ENCODE results near the gene DCBLD1. TPM values are rescaled to one million over a fixed set of nuclear protein-coding genes. Genes with fewer than 3 reads are reported as not detected.

DCBLD1 gene
- total RNA-seq, 4 donors from 2014 or later = 13.5 to 25.9 (median 21.2) TPM

DNA sequence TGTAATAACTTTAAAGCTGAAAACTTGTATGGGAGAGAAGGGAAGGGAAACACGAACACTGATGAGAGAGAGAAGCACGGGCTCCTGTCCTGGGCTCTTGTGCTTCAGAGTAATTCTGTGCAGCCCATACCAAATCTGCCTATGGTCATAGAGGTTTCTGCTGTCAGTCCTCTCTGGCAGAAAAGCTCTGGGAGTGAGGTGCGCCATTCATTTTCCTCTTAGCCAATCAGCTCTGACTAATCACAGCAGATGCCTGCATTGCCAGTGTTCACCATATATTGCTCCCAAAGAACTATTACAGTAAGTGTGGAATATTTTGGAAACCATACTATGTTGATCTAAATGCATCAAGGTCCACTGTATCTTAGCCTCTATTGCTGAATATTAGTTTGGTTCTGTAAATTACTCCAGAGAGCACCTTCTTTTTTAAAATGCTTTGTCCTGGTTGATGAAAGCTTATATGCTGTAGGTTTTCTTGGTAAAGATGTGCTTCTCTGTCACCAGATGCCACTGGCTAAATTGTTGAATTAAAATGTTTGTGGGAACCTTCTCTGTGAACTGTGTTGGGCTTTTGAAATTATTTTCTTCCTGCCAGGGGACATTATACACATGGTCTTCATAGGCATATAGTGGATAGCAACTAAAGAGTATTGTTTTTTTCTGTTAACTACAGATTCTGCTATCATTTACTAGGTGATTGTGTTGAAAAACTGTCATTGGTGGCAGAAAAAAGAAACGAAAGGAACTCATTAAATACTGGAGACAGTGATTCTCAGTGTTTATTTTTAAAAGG lies 38.3 kb downstream of the DCBLD1 start:
- no peak for TF ChIP-seq POLR2A (IDR thresholded peaks at IDR 0.05)
- TF ChIP-seq, protein P1, sequence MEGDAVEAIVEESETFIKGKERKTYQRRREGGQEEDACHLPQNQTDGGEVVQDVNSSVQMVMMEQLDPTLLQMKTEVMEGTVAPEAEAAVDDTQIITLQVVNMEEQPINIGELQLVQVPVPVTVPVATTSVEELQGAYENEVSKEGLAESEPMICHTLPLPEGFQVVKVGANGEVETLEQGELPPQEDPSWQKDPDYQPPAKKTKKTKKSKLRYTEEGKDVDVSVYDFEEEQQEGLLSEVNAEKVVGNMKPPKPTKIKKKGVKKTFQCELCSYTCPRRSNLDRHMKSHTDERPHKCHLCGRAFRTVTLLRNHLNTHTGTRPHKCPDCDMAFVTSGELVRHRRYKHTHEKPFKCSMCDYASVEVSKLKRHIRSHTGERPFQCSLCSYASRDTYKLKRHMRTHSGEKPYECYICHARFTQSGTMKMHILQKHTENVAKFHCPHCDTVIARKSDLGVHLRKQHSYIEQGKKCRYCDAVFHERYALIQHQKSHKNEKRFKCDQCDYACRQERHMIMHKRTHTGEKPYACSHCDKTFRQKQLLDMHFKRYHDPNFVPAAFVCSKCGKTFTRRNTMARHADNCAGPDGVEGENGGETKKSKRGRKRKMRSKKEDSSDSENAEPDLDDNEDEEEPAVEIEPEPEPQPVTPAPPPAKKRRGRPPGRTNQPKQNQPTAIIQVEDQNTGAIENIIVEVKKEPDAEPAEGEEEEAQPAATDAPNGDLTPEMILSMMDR (IDR thresholded peaks at IDR 0.05) = no peak
- Histone ChIP-seq H3K27ac (no peak overlapping the region), H3K4me1 (no peaks in the 10 kb centered on the region), H3K4me3 (replicated peaks in 1 of 3) (no peak overlapping the region), H3K9me3 (no peaks in the 10 kb centered on the region), H3K27me3 (no peaks in the 10 kb centered on the region), H3K36me3 (no peaks in the 10 kb centered on the region)
- intact Hi-C loops (cut with DNase I) = no loop called here
- 90 to 94% methylated on average over 4 of the region's 4 CpGs for WGBS, 2 donors
- no peak for DNase-seq

DNA sequence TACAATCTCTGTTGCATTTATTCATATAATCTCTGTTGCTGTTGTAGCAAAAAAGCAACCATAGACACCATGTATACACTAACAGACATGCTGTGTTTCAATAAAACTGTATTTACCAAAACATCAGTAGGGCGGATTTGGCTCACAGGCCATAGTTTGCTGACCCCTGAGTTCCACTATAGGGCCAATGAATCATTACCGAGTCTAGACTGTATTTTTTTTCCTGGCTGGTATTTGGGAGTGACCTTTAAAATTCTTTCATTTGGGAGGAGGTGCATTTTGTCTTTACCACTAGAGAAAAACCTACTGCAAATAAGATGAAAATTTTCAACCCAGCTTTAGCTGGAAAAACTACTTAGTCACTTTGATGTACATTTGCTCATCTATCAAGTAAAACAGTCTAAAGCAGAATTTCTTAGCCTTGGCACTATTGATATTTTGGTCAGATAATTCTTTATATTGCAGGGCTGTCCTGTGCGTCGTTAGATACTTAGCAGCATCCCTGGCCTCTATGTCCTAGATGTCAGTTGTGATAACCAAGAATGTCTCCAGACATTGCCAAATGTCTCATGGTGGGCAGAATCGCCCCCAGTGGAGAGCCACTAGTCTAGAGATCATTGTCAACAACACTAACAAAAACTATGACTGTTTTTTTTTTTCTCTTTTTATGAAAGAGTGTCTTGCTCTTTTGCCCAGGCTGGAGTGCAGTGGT lies 39.5 kb downstream of the DCBLD1 start:
- Histone ChIP-seq H3K4me3 (replicated peaks in 1 of 3) (no peak overlapping the region), H3K27me3 (no peaks in the 10 kb centered on the region), H3K4me1 (no peaks in the 10 kb centered on the region), H3K36me3 (no peaks in the 10 kb centered on the region), H3K9me3 (no peaks in the 10 kb centered on the region), H3K27ac (no peak overlapping the region)
- no peak for TF ChIP-seq POLR2A (IDR thresholded peaks at IDR 0.05)
- TF ChIP-seq, protein P1 (IDR thresholded peaks at IDR 0.05) = no peak
- intact Hi-C loops (cut with DNase I) = no loop called here
- no peak for DNase-seq
- WGBS, 2 donors = 89 to 97% methylated on average over 5 of the region's 5 CpGs

DNA sequence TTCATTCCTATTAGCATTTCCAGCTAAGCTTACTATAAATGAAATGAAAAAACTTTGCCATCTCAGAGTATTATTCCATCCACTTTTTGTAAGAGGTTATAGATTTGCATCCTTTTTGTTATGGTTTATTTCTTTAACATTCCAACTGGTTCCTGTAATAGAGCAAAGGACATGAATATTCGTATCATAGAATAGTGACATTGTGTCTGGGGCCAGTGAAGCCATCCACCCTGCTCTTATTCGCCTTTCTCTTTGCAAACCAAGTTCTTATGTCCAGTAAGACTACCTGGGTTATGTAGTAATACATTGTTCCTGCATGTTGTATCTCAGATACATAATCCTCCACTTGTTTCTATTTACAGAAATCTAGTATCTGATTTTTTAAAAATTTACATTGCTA lies 43.1 kb downstream of the DCBLD1 start:
- no peaks in the 10 kb centered on the region for H3K9me3 ChIP-seq
- TF ChIP-seq, protein P1 (IDR thresholded peaks at IDR 0.05) = no peak
- no peak for TF ChIP-seq POLR2A (IDR thresholded peaks at IDR 0.05)
- H3K4me1 ChIP-seq = no peaks in the 10 kb centered on the region
- no peaks in the 10 kb centered on the region for H3K36me3 ChIP-seq
- 94 to 97% methylated on average over 2 of the region's 2 CpGs for WGBS, 2 donors
- H3K27me3 ChIP-seq = no peaks in the 10 kb centered on the region
- DNase-seq = no peak
- no peak overlapping the region for H3K4me3 ChIP-seq (replicated peaks in 1 of 3)
- intact Hi-C loops (cut with DNase I) = no loop called here
- no peak overlapping the region for H3K27ac ChIP-seq

DNA sequence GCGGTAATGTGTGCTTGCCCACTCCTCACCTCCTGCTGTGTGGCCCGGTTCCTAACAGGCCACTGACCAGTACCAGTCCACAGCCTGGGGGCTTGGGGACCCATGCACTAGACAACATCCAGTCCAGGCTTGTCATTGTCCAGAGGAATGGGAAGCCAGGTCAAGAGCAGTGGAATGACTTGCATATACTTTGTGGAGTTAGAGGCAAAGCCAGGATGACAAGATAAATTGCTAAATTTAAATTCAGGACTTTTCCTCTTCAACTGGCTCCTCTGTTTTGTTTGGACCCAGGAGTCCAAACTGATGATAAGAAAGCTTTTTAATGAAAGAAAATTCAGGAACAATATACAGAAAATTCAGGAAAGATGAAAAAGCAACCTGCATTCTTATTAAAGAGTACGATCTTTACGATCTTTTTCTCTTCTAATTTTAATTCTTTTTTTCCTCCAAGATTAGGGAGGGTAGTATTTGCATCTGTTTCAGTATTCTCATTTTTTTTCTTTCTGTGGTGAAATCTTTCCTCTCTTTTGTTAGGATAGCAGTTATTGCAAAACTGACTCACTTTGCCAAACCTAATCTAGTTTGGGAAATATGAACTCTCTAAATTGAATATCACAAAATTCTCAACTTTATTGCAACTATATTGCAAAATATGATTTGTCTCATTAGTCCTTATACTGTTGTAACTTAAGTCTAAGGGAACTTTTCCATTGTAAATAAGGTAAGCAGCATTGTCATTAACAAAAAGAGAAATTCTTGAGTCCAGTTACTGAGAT lies 48.2 kb downstream of the DCBLD1 start:
- intact Hi-C loops (cut with DNase I) = no loop called here
- TF ChIP-seq, protein P1 (IDR thresholded peaks at IDR 0.05) = no peak
- TF ChIP-seq POLR2A (IDR thresholded peaks at IDR 0.05) = no peak
- Histone ChIP-seq H3K36me3 (no peaks in the 10 kb centered on the region), H3K4me1 (no peaks in the 10 kb centered on the region), H3K27ac (no peak overlapping the region), H3K4me3 (replicated peaks in 1 of 3) (no peak overlapping the region), H3K9me3 (no peaks in the 10 kb centered on the region), H3K27me3 (no peaks in the 10 kb centered on the region)
- 88 to 90% methylated on average over 2 to 4 of the region's 4 CpGs for WGBS, 2 donors
- DNase-seq = no peak

Measured in thyroid gland (tissue), 4 donors.